Prostate gland (tissue), 2 donors: ENCODE data around the gene RND3. TPM values are rescaled to one million over a fixed set of nuclear protein-coding genes. Genes with fewer than 3 reads are reported as not detected.

Source experiments
- DNase-seq: peaks from one replicate; pipeline ENCODE4 v3.0.0-alpha.2; 2019; ENCODE audit warnings: low spot score
- H3K27ac ChIP-seq, 2 donors: fragments of 200-600 bp; sonication (generic); 2 replicates each; pipeline ENCODE4 v1.5.1; 2017 to 2019
- H3K27me3 ChIP-seq: fragments of 200-600 bp; sonication (generic); replicated peaks from 2 replicates; pipeline ENCODE4 v1.5.1; 2019; ENCODE audit not compliant: insufficient read depth
- H3K36me3 ChIP-seq, 2 donors: fragments of 200-600 bp; sonication (generic); 1 replicate in 1 of 2; 2 replicates in 1 of 2; pipeline versions ENCODE4 v1.5.1 to v1.8.1; 2017 to 2019
- H3K4me1 ChIP-seq: fragments of 200-600 bp; sonication (generic); replicated peaks from 2 replicates; pipeline ENCODE4 v1.5.1; 2019
- H3K4me3 ChIP-seq, 2 donors: fragments of 200-600 bp; sonication (generic); 2 replicates each; pipeline ENCODE4 v1.5.1; 2017 to 2019
- H3K9me3 ChIP-seq: fragments of 200-600 bp; sonication (generic); 2 replicates; pipeline ENCODE4 v1.5.1; 2017
- POLR2A ChIP-seq: fragments of 450-650 bp; IDR thresholded peaks from one replicate; pipeline ENCODE4 v1.6.1; 2016; ENCODE audit warnings: antibody characterized with exemption, mild to moderate bottlenecking
- POLR2AphosphoS5 ChIP-seq: sonication (generic); formaldehyde crosslinking; IDR thresholded peaks from one replicate; pipeline ENCODE4 v1.6.1; 2017; ENCODE audit warnings: antibody characterized with exemption
- WGBS: methylation state at CpG from one replicate; pipeline ENCODE4 v1.1.5; 2018; 5-methylcytosine and 5-hydroxymethylcytosine counted together
- intact Hi-C: fragments of 100-400 bp; cut with DNase I; formaldehyde crosslinking; loops from one replicate; pipeline ENCODE4 v1.14.2; 2022
- total RNA-seq, 2 donors: library from RNA; depleted of rRNA; stranded (reverse); fragments of >200 nt; gene quantifications; one replicate each; pipeline ENCODE4 v1.1.0, GENCODE V29; 2016
- TF ChIP-seq, protein P1 (sequence below), 4 experiments: fragments of 200-600 bp in 2 of 4; fragments of 450-650 bp in 2 of 4; sonication (generic) in 2 of 4; IDR thresholded peaks; 1 replicate in 3 of 4; 2 replicates in 1 of 4; pipeline ENCODE4 v1.5.1; 2016 to 2019; ENCODE audit warnings: antibody characterized with exemption in 4 of 4, mild to moderate bottlenecking in 2 of 4, moderate library complexity in 2 of 4

The RND3 gene
- total RNA-seq, 2 donors from 2014 or later = 26.2 to 54.7 TPM

DNA sequence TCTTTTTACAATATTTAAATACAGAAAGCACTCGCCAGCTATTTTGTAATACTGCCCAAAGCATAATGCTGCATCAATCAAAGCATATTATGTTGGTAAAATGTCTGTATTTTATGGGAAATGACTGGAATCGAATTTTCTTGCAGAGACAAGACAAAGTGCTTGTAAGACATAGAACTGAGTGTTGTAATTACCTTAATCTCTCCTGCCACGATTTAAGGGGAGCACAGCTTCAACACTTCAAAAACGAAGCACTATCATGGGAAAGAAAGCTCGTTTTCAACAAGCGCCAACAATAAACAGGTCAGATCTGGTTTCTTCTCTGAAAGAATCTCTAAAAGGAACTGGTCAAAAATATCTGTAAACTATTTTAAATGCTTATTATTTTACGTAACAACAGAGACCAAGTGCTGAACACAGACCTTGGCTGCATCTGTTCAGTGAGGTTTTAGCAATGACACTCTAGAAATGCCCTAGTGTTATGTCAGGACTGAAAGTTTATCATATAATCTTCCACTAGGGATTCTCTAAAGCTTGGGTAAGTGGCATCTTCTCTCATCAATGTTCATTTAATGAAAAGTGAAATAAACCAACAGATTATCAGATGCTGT is 19.0 kb downstream of the RND3 start:
- 61% methylated on average over 7 of the region's 7 CpGs for WGBS
- Histone ChIP-seq H3K9me3 (no peaks in the 10 kb centered on the region), H3K36me3 (no peaks in the 10 kb centered on the region), H3K27me3 (no peaks in the 10 kb centered on the region), H3K27ac (no peak overlapping the region), H3K4me1 (no peaks in the 10 kb centered on the region), H3K4me3 (no peak overlapping the region)
- DNase-seq = no peak
- TF ChIP-seq, protein P1, sequence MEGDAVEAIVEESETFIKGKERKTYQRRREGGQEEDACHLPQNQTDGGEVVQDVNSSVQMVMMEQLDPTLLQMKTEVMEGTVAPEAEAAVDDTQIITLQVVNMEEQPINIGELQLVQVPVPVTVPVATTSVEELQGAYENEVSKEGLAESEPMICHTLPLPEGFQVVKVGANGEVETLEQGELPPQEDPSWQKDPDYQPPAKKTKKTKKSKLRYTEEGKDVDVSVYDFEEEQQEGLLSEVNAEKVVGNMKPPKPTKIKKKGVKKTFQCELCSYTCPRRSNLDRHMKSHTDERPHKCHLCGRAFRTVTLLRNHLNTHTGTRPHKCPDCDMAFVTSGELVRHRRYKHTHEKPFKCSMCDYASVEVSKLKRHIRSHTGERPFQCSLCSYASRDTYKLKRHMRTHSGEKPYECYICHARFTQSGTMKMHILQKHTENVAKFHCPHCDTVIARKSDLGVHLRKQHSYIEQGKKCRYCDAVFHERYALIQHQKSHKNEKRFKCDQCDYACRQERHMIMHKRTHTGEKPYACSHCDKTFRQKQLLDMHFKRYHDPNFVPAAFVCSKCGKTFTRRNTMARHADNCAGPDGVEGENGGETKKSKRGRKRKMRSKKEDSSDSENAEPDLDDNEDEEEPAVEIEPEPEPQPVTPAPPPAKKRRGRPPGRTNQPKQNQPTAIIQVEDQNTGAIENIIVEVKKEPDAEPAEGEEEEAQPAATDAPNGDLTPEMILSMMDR (IDR thresholded peaks at IDR 0.05) = no peak
- no peak for TF ChIP-seq POLR2A
- TF ChIP-seq POLR2AphosphoS5 = no peak
- intact Hi-C loops = no loop called here

DNA sequence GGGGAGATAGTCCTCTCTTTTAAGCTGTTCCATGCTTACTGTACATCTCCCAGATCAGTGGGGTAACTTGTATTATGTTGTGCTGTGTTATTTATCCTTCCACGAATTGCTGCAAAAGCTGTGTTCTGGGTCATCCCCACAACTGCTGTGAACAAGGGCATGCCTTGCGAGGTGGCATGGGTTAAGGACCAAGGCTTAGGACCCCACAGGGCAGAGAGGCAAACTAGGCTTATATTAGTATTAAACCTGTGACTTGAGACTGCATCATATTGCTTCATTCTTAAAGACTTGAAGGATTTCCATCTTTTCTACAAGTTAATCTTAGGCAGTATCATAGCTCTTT is 19.9 kb downstream of the RND3 start:
- Histone ChIP-seq H3K4me1 (no peaks in the 10 kb centered on the region), H3K36me3 (no peaks in the 10 kb centered on the region), H3K4me3 (no peak overlapping the region), H3K27me3 (no peaks in the 10 kb centered on the region), H3K27ac (peak overlapping the region in 1 of 2 donors; percentile 11), H3K9me3 (no peaks in the 10 kb centered on the region)
- no peak for DNase-seq
- 74% methylated on average over 2 of the region's 2 CpGs for WGBS
- intact Hi-C loops = no loop called here
- TF ChIP-seq, protein P1 (IDR thresholded peaks at IDR 0.05) = no peak
- no peak for TF ChIP-seq POLR2A
- TF ChIP-seq POLR2AphosphoS5 = no peak

DNA sequence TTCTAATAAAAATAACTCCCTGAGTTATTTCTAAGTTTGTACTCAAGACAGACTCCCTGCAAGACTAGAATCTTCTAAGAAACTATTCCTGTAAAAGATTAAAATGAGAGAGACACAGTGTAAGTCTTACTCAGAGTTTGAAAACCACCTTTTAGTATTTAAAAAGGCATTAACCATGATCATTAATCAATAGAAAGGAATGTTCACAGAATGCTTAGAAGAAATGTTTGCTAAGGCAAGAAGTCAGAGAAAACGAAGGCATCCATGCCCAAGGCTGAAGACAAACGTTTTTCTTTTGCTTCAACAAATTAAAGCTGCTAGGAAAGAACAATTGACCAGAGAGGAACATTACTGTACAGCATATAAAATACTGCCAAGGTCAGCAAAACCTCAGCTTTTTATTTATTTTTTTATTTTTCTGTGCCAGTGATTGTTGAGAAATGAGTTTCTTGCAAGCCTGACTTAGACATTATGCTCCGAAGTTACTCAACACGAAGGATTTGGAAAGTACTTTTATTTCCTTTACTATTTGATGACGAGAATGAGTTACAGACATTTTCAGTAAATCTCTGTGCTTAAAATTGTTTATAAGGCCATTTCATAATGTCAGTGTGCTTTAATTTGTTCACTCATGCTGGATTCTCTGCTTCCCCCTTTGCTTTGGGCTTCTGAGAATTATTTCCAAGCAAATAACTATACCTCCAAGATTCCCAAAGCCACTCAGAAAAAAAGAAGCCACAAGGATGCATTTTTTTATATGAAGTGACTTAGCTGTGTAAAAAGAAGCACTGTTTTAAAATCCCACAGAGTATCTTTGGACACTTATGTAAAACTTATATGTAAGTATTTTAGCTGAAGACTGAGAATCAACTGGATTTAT is 20.5 kb downstream of the RND3 start:
- DNase-seq = no peak
- Histone ChIP-seq H3K27ac (peak overlapping the region in 1 of 2 donors; percentile 11), H3K36me3 (no peaks in the 10 kb centered on the region), H3K4me1 (no peaks in the 10 kb centered on the region), H3K4me3 (no peak overlapping the region), H3K27me3 (no peaks in the 10 kb centered on the region), H3K9me3 (no peaks in the 10 kb centered on the region)
- no peak for TF ChIP-seq POLR2AphosphoS5
- TF ChIP-seq, protein P1 (IDR thresholded peaks at IDR 0.05) = no peak
- no peak for TF ChIP-seq POLR2A
- WGBS = 30% methylated on average over 5 of the region's 5 CpGs
- intact Hi-C loops = no loop called here

DNA sequence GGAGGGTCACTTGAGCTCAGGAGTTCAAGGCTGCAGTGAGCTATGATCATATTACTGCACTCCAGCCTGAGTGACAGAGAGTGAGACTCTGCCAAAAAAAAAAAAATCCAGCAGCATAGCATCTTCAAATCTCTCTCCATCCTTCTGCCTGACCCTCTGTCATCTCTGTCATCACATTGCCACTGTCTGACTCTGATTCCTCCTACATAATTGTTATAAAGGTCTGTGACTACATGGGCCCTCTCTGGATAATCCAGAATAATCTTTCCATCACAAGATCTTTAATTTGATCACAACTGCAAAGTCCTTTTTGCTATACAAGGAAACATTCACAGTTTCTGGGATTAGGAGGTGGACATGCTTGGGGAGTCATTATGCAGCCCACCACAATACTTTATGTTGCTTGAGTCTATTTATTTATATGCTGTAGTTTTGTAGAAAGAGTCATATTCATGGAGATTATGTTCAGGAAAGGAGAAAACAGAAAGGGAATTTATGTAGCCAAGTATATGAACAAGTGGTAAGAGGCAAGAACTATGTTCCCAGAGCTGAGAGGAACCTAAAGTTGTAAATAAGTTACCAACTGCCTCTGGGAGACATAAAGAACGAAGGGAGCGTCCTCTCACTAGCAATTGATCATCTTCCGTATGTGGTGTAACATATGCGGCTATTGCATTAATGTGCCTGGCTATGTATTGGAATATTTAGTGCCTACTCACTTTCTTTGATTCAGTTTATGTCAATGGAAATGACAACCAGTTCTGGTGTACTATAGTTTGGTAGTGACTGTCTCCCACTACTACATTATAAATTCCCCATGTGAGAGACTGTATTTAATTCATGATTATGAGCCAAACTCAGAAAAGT is 21.5 kb downstream of the RND3 start:
- no peak for DNase-seq
- H3K4me3 ChIP-seq = no peak overlapping the region
- no peaks in the 10 kb centered on the region for H3K4me1 ChIP-seq
- H3K27ac ChIP-seq = no peak overlapping the region
- 89% methylated on average over 4 of the region's 4 CpGs for WGBS
- no peaks in the 10 kb centered on the region for H3K36me3 ChIP-seq
- no peaks in the 10 kb centered on the region for H3K27me3 ChIP-seq
- TF ChIP-seq POLR2AphosphoS5 (no peak), POLR2A (no peak)
- TF ChIP-seq, protein P1 (IDR thresholded peaks at IDR 0.05) = no peak
- intact Hi-C loops = no loop called here
- no peaks in the 10 kb centered on the region for H3K9me3 ChIP-seq
